GM19238 (cell line): ENCODE measurements around the gene TCF4.

Experiments used
- DNase-seq: peaks from one replicate; pipeline ENCODE4 v3.0.0; 2011; ENCODE audit warnings: low spot score; ENCODE audit not compliant: insufficient read length

TCF4 gene

GRCh38 chr18:55506074-55506473 lies 81.9 kb downstream of the TCF4 start:
- DNase-seq: no peak

GRCh38 chr18:55504808-55505207 lies 83.2 kb downstream of the TCF4 start:
- no peak for DNase-seq

GRCh38 chr18:55503167-55503820 lies 84.7 kb downstream of the TCF4 start:
- no peak for DNase-seq

DNA sequence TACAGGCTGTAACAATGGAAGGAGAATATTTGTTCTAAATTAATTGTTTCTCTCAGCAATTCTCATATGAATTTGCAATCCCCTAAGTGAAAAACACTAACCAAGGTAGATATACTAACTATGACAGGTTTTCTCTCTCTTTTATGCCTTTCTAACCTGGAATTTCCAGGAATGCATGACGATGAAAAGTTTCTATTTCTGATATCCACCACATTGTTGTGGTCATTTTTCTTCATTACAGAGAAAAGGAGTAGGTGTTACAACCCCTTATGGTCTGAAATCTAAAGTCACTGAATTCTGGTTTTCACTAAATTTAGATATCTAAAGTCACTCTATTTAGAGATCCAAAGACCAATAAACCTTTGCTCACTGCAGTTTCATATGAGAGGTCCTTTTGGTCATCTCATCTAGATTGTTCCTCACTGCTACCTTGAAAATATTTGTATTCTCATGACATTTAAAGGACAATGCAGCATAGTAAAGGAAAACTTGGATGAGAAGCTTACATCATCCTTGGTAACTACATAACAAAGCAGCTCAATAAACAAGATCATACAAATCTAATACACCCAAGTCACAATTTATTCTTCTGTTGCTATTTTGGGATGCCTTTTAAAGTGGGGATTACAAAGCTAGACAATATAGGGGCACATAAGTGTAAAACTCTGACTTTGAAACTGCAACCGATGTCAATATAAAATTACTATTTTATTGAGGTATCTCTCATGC lies 85.8 kb downstream of the TCF4 start:
- no peak for DNase-seq

DNA sequence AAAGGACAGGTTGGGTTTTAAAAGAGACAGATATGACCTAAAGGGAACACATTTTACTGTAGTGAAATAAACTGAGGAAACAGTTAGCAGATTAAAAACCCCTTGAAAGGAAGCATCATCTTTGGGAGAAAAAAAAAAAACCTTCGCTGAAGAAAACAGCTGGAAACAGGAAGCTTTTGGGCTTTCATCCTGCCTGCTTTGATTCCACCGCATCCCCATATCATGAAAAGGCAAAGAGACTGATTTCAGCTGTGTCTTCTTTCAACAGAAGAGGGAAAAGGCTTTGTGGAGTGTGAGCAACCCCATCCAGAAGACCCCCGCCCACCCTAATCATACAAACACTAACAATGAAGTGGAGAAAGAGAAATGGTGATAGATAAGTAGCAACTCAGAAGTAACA lies 86.4 kb downstream of the TCF4 start:
- no peak for DNase-seq

- no peak for DNase-seq
Measured at GRCh38 chr18:55500316-55501086, 87.5 kb downstream of the TCF4 start.

GRCh38 chr18:55499526-55499925 lies 88.5 kb downstream of the TCF4 start:
- DNase-seq: no peak

GRCh38 chr18:55497825-55498403 lies 90.1 kb downstream of the TCF4 start:
- no peak for DNase-seq

DNA sequence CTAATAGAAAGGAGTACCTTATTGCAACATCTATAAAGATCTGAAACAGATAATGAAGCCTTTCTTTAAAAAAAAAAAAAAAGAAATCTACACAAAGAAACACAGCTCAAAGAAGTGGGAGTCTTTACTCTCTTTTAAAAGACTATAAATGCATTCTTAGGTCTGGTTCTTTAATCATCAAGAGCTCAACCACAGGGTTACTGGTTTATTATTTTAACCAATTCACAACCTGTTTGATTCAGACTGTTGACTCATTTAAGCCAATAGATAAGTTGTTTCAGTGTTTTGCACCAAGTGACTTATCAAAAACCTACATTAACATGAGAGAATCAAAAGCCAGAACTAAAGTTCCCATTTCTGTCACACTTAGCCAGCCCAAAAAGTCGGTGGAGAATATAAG lies 93.1 kb downstream of the TCF4 start:
- no peak for DNase-seq

GRCh38 chr18:55494441-55494840 lies 93.6 kb downstream of the TCF4 start:
- no peak for DNase-seq

GRCh38 chr18:55491616-55492015 lies 96.4 kb downstream of the TCF4 start:
- DNase-seq: no peak

DNA sequence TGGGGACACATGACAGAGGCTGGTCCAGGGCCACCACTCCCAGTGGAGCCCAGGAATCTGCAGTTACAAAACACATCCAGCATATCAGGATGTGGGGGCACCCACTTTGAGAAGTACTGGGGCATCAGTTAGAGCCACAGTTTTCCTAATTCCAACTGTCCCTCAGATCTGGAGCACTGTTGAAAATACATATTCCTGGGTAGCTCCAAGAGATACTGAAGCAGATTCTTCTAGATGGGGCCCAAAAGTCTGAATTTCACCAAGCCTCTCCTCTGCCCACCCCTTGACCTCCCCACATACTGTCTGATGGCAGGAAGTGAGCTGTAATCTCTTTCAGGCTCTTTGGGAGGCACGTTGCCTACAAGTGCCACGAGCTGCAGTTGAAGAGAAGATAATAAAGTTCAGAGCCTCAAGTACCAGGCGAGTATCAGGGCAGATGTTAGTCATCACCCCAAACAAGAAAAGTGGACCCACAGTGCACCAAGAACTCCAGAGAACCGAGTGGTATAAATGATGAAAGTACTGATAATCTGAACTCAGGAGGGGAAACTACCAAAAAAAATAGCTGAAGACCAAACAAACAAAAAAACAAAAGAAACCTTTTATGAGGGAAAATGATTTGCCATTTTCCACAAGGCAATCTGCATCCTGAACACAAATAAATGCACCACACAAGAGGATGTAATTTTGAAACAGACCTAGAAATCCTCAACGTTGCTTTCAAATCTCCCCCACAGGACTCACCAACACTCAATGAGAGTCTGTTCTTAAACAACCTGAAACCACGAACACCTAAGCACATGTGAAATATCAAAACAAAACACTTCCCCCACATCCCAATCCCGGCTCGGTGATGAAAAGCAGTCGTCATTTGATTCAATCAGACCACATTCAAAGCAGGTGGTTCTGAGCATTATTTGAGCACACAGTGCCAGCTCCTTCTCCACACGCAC lies 98.7 kb downstream of the TCF4 start:
- no peak for DNase-seq

DNA sequence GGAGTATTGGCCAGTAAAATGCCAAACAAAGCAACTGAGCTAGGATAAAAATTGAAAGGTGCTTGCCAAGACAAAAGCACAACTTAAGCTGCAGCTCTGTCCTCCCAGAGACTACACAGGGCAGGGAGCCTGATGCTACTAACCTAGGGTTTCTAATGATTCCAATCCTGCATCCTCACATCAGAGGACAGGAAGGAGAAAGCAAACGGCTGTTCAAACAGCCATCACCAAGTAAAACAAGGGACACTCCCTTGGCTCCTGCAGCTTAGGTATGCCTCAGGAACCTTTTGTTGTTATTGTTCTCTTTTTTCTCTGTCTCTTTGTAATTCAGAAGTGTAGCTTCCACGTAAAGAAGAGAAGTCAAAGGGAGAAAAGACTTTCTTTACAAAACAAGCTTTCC lies 99.5 kb downstream of the TCF4 start:
- no peak for DNase-seq

GRCh38 chr18:55487997-55488396 lies 100.0 kb downstream of the TCF4 start:
- no peak for DNase-seq

DNA sequence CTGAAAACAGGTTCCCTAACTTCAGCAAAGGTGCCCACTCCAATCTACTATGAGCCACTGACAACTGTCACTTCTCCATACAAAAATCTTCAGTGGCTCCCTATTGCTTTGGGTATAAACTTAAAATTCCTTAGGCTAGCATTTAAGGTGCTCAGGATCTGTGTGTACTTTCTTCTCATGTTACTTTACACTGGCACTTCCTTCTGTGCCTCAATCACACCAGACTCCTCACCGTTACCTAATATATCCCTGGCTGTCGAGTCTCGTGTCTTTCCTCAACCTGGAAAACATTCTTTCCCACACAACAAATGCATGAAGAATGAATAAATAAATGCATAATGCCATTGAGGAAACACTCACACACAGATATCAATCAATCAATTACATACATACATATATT lies 101.1 kb downstream of the TCF4 start:
- no peak for DNase-seq

DNA sequence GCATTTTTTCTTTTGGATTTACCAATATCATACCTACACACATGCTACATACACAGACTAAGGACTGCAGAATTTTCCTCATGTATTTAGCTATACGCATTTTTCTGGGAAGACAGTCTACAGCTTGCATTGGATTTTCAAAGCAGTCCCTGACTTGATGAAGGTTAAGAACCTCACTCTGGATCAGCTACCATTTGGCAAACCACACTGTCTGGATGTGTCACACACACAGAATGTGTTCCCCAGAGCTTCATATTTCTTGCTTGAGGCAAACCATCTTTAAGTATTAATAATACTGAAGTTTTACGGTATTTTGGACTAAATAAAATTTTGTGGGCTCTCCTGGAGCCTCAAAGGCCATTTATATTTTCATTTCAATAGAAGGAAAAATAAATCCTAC lies 102.3 kb downstream of the TCF4 start:
- DNase-seq: no peak

- DNase-seq: no peak
Measured at GRCh38 chr18:55484773-55485172, 103.2 kb downstream of the TCF4 start.

DNA sequence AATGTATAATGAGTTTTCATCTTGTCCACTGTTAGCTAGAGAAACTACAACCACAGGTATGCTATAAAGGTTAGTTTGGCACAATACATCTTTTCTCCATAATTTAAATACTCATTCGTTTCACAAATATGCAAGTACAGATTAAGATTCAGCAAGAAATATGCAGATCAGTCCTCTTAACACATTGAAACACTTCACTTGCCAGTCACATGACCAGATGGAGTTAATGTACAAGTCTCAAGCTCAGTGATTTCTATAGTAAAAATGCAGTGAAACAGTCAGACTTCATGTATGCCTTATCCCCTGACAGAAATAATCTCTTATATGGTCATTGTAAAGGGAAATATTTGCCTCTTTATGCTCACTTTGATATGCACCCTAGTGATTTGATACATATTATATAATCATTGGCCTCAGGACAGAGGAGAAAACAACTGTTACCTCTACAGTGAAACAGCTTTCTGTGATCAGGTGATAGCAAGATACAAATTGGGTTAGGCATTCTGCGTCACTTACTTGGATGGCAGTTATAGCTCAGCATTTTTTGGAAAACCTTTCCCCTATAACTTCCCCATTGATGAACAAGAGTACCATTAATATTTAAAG lies 104.6 kb downstream of the TCF4 start:
- no peak for DNase-seq

GRCh38 chr18:55479656-55480420 lies 108.2 kb downstream of the TCF4 start:
- no peak for DNase-seq
